ENCODE results near the gene NR5A1. TPM values are rescaled to one million over a fixed set of nuclear protein-coding genes. Genes with fewer than 3 reads are reported as not detected.

The NR5A1 gene
- polyA plus RNA-seq, 2 of the 4 experiments (the other 2 are of a cell fraction) = not detected

- DNase-seq (ENCODE audit: low read depth in 1 of 2, low spot score in 1 of 2) = no peak
- FAIRE-seq = no peak
- no peak for TF ChIP-seq ZSCAN20 (CRISPR knock-in tag; IDR thresholded peaks at IDR 0.05)
- no peak for ATAC-seq
- H3K4me3 ChIP-seq = no peak overlapping the region
- H3K9me3 ChIP-seq = no peaks in the 10 kb centered on the region
- H3K4me2 ChIP-seq = no peak overlapping the region
- POLR2A ChIA-PET = no interaction called here
- WGBS (ENCODE audit: missing lambda C conversion rate) = 60% methylated on average over 3 of the region's 9 CpGs
- peaks cover 7% of the 10 kb centered on the region; the same call in 2 of the 3 replicates for H3K4me1 ChIP-seq
- no peak overlapping the region for H3K27ac ChIP-seq
- CTCF ChIA-PET = interaction anchor here (0.9 to 2.4 kb wide), 8 partner anchors 8 to 98 kb away, joined by 3 to 13 read pairs (median 4); partner anchors contain the start of gene PSMB7
Measured at GRCh38 chr9:124454296-124454695, 52.9 kb downstream of the NR5A1 start.

GRCh38 chr9:124453586-124454191 is 53.5 kb downstream of the NR5A1 start:
- Histone ChIP-seq H3K4me3 (peak overlapping the region; percentile 61), H3K27ac (peak overlapping the region; percentile 79 to 84), H3K4me1 (peaks cover 7% of the 10 kb centered on the region; the same call in 2 of the 3 replicates), H3K4me2 (peak overlapping the region; percentile 84), H3K9me3 (no peaks in the 10 kb centered on the region)
- ChIA-PET CTCF (interaction anchor here (0.5 to 2.4 kb wide), 10 partner anchors 9 to 98 kb away, joined by 3 to 13 read pairs (median 4); partner anchors contain the start of gene PSMB7), POLR2A (interaction anchor here (0.6 kb wide), 3 partner anchors 16 to 357 kb away, joined by 3 to 5 read pairs (median 3); no protein-coding TSS in a partner anchor)
- TF ChIP-seq GATA3 (IDR thresholded peaks at IDR 0.05; ENCODE audit: borderline replicate concordance) = no peak
- TF ChIP-seq CHD4 (IDR thresholded peaks at IDR 0.05; ENCODE audit: borderline replicate concordance) = no peak
- TF ChIP-seq FOSB (CRISPR knock-in tag; IDR thresholded peaks at IDR 0.05) = no peak
- TF ChIP-seq RNF2 (IDR thresholded peaks at IDR 0.05; ENCODE audit: borderline replicate concordance, low read depth) = no peak
- TF ChIP-seq HMGXB4 (CRISPR knock-in tag; IDR thresholded peaks at IDR 0.05; ENCODE audit: borderline replicate concordance) = no peak
- TF ChIP-seq FOXS1 (CRISPR knock-in tag; IDR thresholded peaks at IDR 0.05) = no peak
- TF ChIP-seq NR3C1 (IDR thresholded peaks at IDR 0.05) = no peak
- TF ChIP-seq MAFK (IDR thresholded peaks at IDR 0.05; ENCODE audit: partially characterized antibody) = no peak
- TF ChIP-seq CHD2 (IDR thresholded peaks at IDR 0.05; ENCODE audit: low read length, partially characterized antibody) = no peak
- TF ChIP-seq ESRRA (IDR thresholded peaks at IDR 0.05; ENCODE audit: borderline replicate concordance, low read length) = no peak
- TF ChIP-seq RCOR1 (IDR thresholded peaks at IDR 0.05; ENCODE audit: low read depth, low read length) = no peak
- no peak for TF ChIP-seq CTCF (IDR thresholded peaks at IDR 0.05)
- no peak for FAIRE-seq
- peak; percentile 70 to 88 for ATAC-seq
- 77% methylated on average over 7 of the region's 35 CpGs for WGBS (ENCODE audit: missing lambda C conversion rate)
- DNase-seq (ENCODE audit: low read depth in 1 of 2, low spot score in 1 of 2) = peak; percentile 71 to 75

- Histone ChIP-seq H3K4me2 (peak overlapping the region; percentile 84), H3K4me1 (peaks cover 7% of the 10 kb centered on the region; the same call in 2 of the 3 replicates), H3K9me3 (no peaks in the 10 kb centered on the region), H3K27ac (peak overlapping the region; percentile 79 to 84), H3K4me3 (peak overlapping the region; percentile 61)
- ATAC-seq = no peak; a peak in 3 of 6 replicates
- peak in 1 of 2 experiments; percentile 61 for DNase-seq (ENCODE audit: low read depth in 1 of 2, low spot score in 1 of 2)
- WGBS (ENCODE audit: missing lambda C conversion rate) = 96% methylated on average over 25 of the region's 85 CpGs
- ChIA-PET CTCF (interaction anchor here (0.7 to 1.8 kb wide), 8 partner anchors 9 to 61 kb away, joined by 3 to 8 read pairs (median 4); partner anchors contain the start of gene PSMB7), POLR2A (no interaction called here)
- FAIRE-seq = no peak
- no peak for TF ChIP-seq FOSL2 (IDR thresholded peaks at IDR 0.05)
- no peak for TF ChIP-seq FOSL2 (CRISPR knock-in tag; IDR thresholded peaks at IDR 0.05)
- TF ChIP-seq NFE2L2 (conservative IDR thresholded peaks at IDR 0.05; ENCODE audit: low read length) = no peak
- no peak for TF ChIP-seq RAD21 (conservative IDR thresholded peaks at IDR 0.05 in 1 of 2, IDR thresholded peaks at IDR 0.05 in 1 of 2)
- TF ChIP-seq SMC3 (IDR thresholded peaks at IDR 0.05) = no peak
- TF ChIP-seq HOXA7 (CRISPR knock-in tag; IDR thresholded peaks at IDR 0.05) = no peak
- no peak for TF ChIP-seq E2F6 (IDR thresholded peaks at IDR 0.05; ENCODE audit: borderline replicate concordance, low read depth)
- TF ChIP-seq RFX5 (IDR thresholded peaks at IDR 0.05) = no peak
- no peak for TF ChIP-seq KDM1A (IDR thresholded peaks at IDR 0.05; ENCODE audit: low read depth)
- no peak for TF ChIP-seq EP300 (IDR thresholded peaks at IDR 0.05)
- TF ChIP-seq HES2 (IDR thresholded peaks at IDR 0.05) = no peak
- TF ChIP-seq RARB (CRISPR knock-in tag; IDR thresholded peaks at IDR 0.05) = no peak
- TF ChIP-seq JUN (IDR thresholded peaks at IDR 0.05) = no peak
- TF ChIP-seq CEBPB (IDR thresholded peaks at IDR 0.05) = no peak
- no peak for TF ChIP-seq RNF2 (IDR thresholded peaks at IDR 0.05; ENCODE audit: borderline replicate concordance, low read depth)
- TF ChIP-seq POLR2A (IDR thresholded peaks at IDR 0.05; ENCODE audit: low read length) = peak; percentile 43; the same call in 1 of the 2 replicates
- TF ChIP-seq MAX (IDR thresholded peaks at IDR 0.05) = peak; percentile 76
- TF ChIP-seq HOXB5 (CRISPR knock-in tag; IDR thresholded peaks at IDR 0.05) = no peak
Measured at GRCh38 chr9:124452841-124453585, 54.2 kb downstream of the NR5A1 start.

All from A549 (cell line).